K562 (cell line): Measurements from ENCODE around the gene IL25. TPM values are rescaled to one million over a fixed set of nuclear protein-coding genes. Genes with fewer than 3 reads are reported as not detected.

Experiments used
- ATAC-seq: fragments of 200-7000 bp; cut with Tn5 transposase; 3 replicates; pipeline ENCODE4 v1.9.1; 2020; ENCODE audit warnings: moderate library complexity
- BruUV-seq: library from RNA; stranded (reverse); fragments of 400-500 nt; replicated peaks from 2 replicates; lab custom pipeline; 2021; lab: Mats Ljungman, UMichigan
- CTCF ChIA-PET: fragments of 300-600 bp; formaldehyde crosslinking; extraction: SDS; loops from one replicate; lab custom pipeline; 2021; ENCODE audit warnings: low intra/inter-chr PET ratio; lab: Yijun Ruan, JAX
- POLR2A ChIA-PET: fragments of 300-600, 350-650 bp; sonication (Branson Sonifier 250); formaldehyde crosslinking; extraction: SDS; loops from one replicate; lab custom pipeline; 2021; ENCODE audit warnings: antibody characterized with exemption, inconsistent platforms; lab: Yijun Ruan, JAX
- DNase-seq, 4 experiments: peaks; one replicate each; pipeline versions ENCODE4 v3.0.0 to v3.0.0-alpha.2; 2011 to 2018; ENCODE audit warnings: low spot score in 3 of 4, mixed read lengths in 3 of 4; ENCODE audit errors: extremely low read depth in 1 of 4
- FAIRE-seq: peaks from 2 replicates; lab custom pipeline; 2011; peaks lifted over from hg19 to GRCh38; lab: Jason Lieb, UNC
- H2AFZ ChIP-seq: 2 replicates; pipeline ENCODE4 v1.6.0; 2011; ENCODE audit warnings: low read depth, low read length, control low read depth, inconsistent platforms
- H3K27ac ChIP-seq: fragments of 200-600 bp; 3 replicates; pipeline ENCODE4 v1.8.0; 2011; ENCODE audit warnings: low read depth, mild to moderate bottlenecking, control low read depth, inconsistent platforms, low read length, moderate library complexity, mixed read lengths; ENCODE audit errors: extremely low read depth
- H3K27me3 ChIP-seq, 2 experiments: fragments of 300-600 bp in 1 of 2; 2 replicates in 1 of 2; 3 replicates in 1 of 2; pipeline versions ENCODE4 v1.6.0 to v1.8.0; 2011; ENCODE audit warnings: inconsistent platforms in 2 of 2, low read length in 2 of 2, mild to moderate bottlenecking in 1 of 2, mixed read lengths in 1 of 2, moderate library complexity in 1 of 2; ENCODE audit not compliant: control insufficient read depth in 2 of 2, insufficient read depth in 2 of 2
- H3K36me3 ChIP-seq: fragments of 300-600 bp; 3 replicates; pipeline ENCODE4 v1.8.0; 2011; ENCODE audit warnings: mild to moderate bottlenecking, low read length, inconsistent platforms; ENCODE audit not compliant: control insufficient read depth, insufficient read depth
- H3K4me1 ChIP-seq, 2 experiments: fragments of 200-600 bp in 1 of 2; replicated peaks in 1 of 2; 2 replicates in 1 of 2; 3 replicates in 1 of 2; pipeline versions ENCODE4 v1.5.1 to v1.8.0; 2011; ENCODE audit warnings: inconsistent platforms in 2 of 2, low read length in 2 of 2, mild to moderate bottlenecking in 1 of 2, mixed read lengths in 1 of 2, moderate library complexity in 1 of 2; ENCODE audit not compliant: control insufficient read depth in 2 of 2, insufficient read depth in 2 of 2
- H3K4me2 ChIP-seq: 2 replicates; pipeline ENCODE4 v1.6.1; 2011; ENCODE audit warnings: low read length, control low read depth, inconsistent platforms, mixed read lengths; ENCODE audit not compliant: insufficient read depth
- H3K4me3 ChIP-seq: fragments of 200-600 bp; sonication (generic), shearing (Covaris generic); 2 replicates; pipeline ENCODE4 v1.5.1; 2016; ENCODE audit warnings: control low read depth, inconsistent platforms
- H3K79me2 ChIP-seq: fragments of 200-600 bp; 3 replicates; pipeline ENCODE4 v1.8.0; 2011; ENCODE audit warnings: low read length, inconsistent platforms; ENCODE audit not compliant: control insufficient read depth, insufficient read depth
- H3K9ac ChIP-seq, 2 experiments: 2 replicates each; pipeline versions ENCODE4 v1.6.0 to v1.6.1; 2011; ENCODE audit warnings: low read depth in 2 of 2, low read length in 2 of 2, control low read depth in 1 of 2, inconsistent platforms in 1 of 2, mild to moderate bottlenecking in 1 of 2, mixed read lengths in 1 of 2; ENCODE audit not compliant: insufficient read depth in 1 of 2
- H3K9me1 ChIP-seq: one replicate; pipeline ENCODE4 v1.6.0; 2011; ENCODE audit warnings: inconsistent platforms, mild to moderate bottlenecking, low read length, moderate library complexity; ENCODE audit not compliant: control insufficient read depth, insufficient read depth
- H3K9me3 ChIP-seq: replicated peaks from 2 replicates; pipeline ENCODE4 v1.5.1; 2011; ENCODE audit warnings: low read depth, low read length, inconsistent platforms; ENCODE audit not compliant: control insufficient read depth, insufficient read depth
- H4K20me1 ChIP-seq: replicated peaks from 2 replicates; pipeline ENCODE4 v1.6.1; 2011; ENCODE audit warnings: low read length, inconsistent platforms, mixed read lengths; ENCODE audit not compliant: control insufficient read depth, insufficient read depth
- CBFA2T3 ChIP-seq: fragments of 450-650 bp; IDR thresholded peaks from 2 replicates; pipeline ENCODE4 v1.6.1; 2017
- CTBP1 ChIP-seq: fragments of 450-650 bp; IDR thresholded peaks from 2 replicates; pipeline ENCODE4 v1.6.1; 2016; ENCODE audit warnings: borderline replicate concordance
- DPF2 ChIP-seq: fragments of 450-650 bp; IDR thresholded peaks from 2 replicates; pipeline ENCODE4 v1.6.1; 2016
- FOXK2 ChIP-seq, 2 experiments: fragments of 450-650 bp; IDR thresholded peaks in 1 of 2; conservative IDR thresholded peaks in 1 of 2; 2 replicates each; pipeline ENCODE4 v1.6.1; 2016; ENCODE audit warnings: low read depth in 2 of 2, mild to moderate bottlenecking in 1 of 2
- MEIS2 ChIP-seq: fragments of 450-650 bp; IDR thresholded peaks from 2 replicates; pipeline ENCODE4 v1.6.1; 2014; ENCODE audit warnings: mild to moderate bottlenecking; ENCODE audit not compliant: partially characterized antibody
- PKNOX1 ChIP-seq: fragments of 450-650 bp; IDR thresholded peaks from 2 replicates; pipeline ENCODE4 v1.6.1; 2016
- SREBF1 ChIP-seq: fragments of 150-350 bp; IDR thresholded peaks from 2 replicates; pipeline ENCODE4 v1.6.1; 2014; ENCODE audit warnings: antibody characterized with exemption, low read depth, low read length, borderline replicate concordance
- TBL1XR1 ChIP-seq, 2 experiments: IDR thresholded peaks; 2 replicates each; pipeline ENCODE4 v1.6.1; 2012; ENCODE audit warnings: improper control_type of control experiment in 2 of 2, low read length in 2 of 2, mild to moderate bottlenecking in 1 of 2
- TEAD4 ChIP-seq, 2 experiments: sonication (generic) in 1 of 2; formaldehyde crosslinking in 1 of 2; IDR thresholded peaks; 2 replicates each; pipeline versions ENCODE4 v1.6.1 to v1.8.0; 2012 to 2022; ENCODE audit warnings: borderline replicate concordance in 1 of 2, inconsistent platforms in 1 of 2, low read length in 1 of 2, mild to moderate bottlenecking in 1 of 2, missing genetic modification reagents in 1 of 2
- USF1 ChIP-seq: sonication (generic); formaldehyde crosslinking; IDR thresholded peaks from 2 replicates; pipeline ENCODE4 v1.9.0; 2022; ENCODE audit warnings: mild to moderate bottlenecking, missing genetic modification reagents
- WGBS: fragments of 100-300 bp; shearing (Covaris generic); methylation state at CpG from one replicate; pipeline ENCODE4 v1.1.6; 2016; ENCODE audit warnings: low coverage, mixed read lengths; ENCODE audit not compliant: insufficient coverage; ENCODE audit errors: missing lambda C conversion rate; 5-methylcytosine and 5-hydroxymethylcytosine counted together
- in situ Hi-C: fragments of 300-500 bp; cut with MboI; formaldehyde crosslinking; loops from 4 replicates; pipeline ENCODE4 v1.15.0; 2018; ENCODE audit warnings: inconsistent platforms, mixed read lengths
- intact Hi-C: fragments of 100-400 bp; cut with micrococcal nuclease; formaldehyde crosslinking; loops from 2 replicates; pipeline ENCODE4 v1.14.2; 2022
- polyA plus RNA-seq, 8 experiments: library from polyadenylated mRNA; depleted of rRNA in 4 of 8; stranded (reverse) in 5 of 8; unstranded in 3 of 8; fragments of >200 nt; fragmentation: Nextera tagmentation in 2 of 8; fragmentation: Illumina TruSeq in 1 of 8; extraction: Ambion mirVana in 2 of 8; extraction: Trizol in 1 of 8; gene quantifications; 2 replicates each; pipeline versions ENCODE4 v1.2.1 to v1.2.3, GENCODE V29; 2011 to 2014; ENCODE audit warnings: inconsistent platforms in 1 of 8, missing spikeins in 1 of 8
- total RNA-seq, 7 experiments: library from RNA; depleted of rRNA in 6 of 7; stranded (reverse); fragments of >200 nt in 6 of 7; fragmentation: Illumina TruSeq in 2 of 7; extraction: Trizol in 2 of 7; gene quantifications; 2 replicates each; pipeline versions ENCODE4 v1.2.1 to v1.2.3, GENCODE V29; 2011 to 2021; ENCODE audit warnings: low replicate concordance in 1 of 7

Gene IL25
- total and polyA plus RNA-seq, 9 of the 15 experiments (the other 6 are each of a cell fraction or from before 2014, with no cell fraction given), result not detected

GRCh38 chr14:23344481-23344880 lies 28.1 kb upstream of the IL25 start (continued):
- no peak for TF ChIP-seq USF1 (CRISPR knock-in tag)

- FAIRE-seq (peak; percentile 95), ATAC-seq (peak; percentile 96), DNase-seq (peak; percentile 60 to 75 (median 68))
- Histone ChIP-seq H3K9ac (peak overlapping the region; percentile 22 to 74; a peak in 3 of 4 replicates), H3K4me2 (peak overlapping the region; percentile 72), H4K20me1 (no peaks in the 10 kb centered on the region), H2AFZ (peak overlapping the region; percentile 85), H3K9me1 (no peaks in the 10 kb centered on the region), H3K79me2 (no peaks in the 10 kb centered on the region), H3K4me3 (no peak overlapping the region), H3K9me3 (no peaks in the 10 kb centered on the region), H3K4me1 (peaks cover 11 to 16% of the 10 kb centered on the region in 2 experiments; a peak in 4 of 5 replicates), H3K36me3 (no peaks in the 10 kb centered on the region), H3K27ac (peak overlapping the region; percentile 48; the same call in 1 of the 3 replicates), H3K27me3 (peaks cover under 1 to 3% of the 10 kb centered on the region in 2 experiments; a peak in 1 of 5 replicates)
- ChIA-PET POLR2A (interaction anchor here (0.6 to 1.6 kb wide), 6 partner anchors 8 to 69 kb away, joined by 3 to 11 read pairs (median 3); partner anchors contain the start of gene PABPN1), CTCF (no interaction called here)
- intact Hi-C loops, result no loop called here
- 19% methylated on average over 6 of the region's 13 CpGs for WGBS
- in situ Hi-C loops, result no loop called here
- BruUV-seq, result no TSS peak
- TF ChIP-seq PKNOX1 (peak; percentile 53; the same call in 1 of the 2 replicates), CTBP1 (peak; percentile 23; the same call in 1 of the 2 replicates), CBFA2T3 (peak; percentile 45), SREBF1 (no peak), DPF2 (0 out of 2 replicates have a peak, but pooled peaks have one; percentile 24), FOXK2 (conservative IDR thresholded peaks at IDR 0.05 in 1 of 2, IDR thresholded peaks at IDR 0.05 in 1 of 2; ENCODE audit: low read depth in 2 of 2) (0 out of 4 replicates have a peak, but pooled peaks of 1 of the 2 experiments have one; percentile 31), TEAD4 (IDR thresholded peaks at IDR 0.05; ENCODE audit: low read length) (peak; percentile 43; the same call in 1 of the 2 replicates), TEAD4 (CRISPR knock-in tag; IDR thresholded peaks at IDR 0.05; ENCODE audit: borderline replicate concordance) (no peak), MEIS2 (peak; percentile 45), TBL1XR1 (IDR thresholded peaks at IDR 0.05; ENCODE audit: low read length in 2 of 2) (no peak)
These were observed 26.5 kb upstream of the IL25 start for GRCh38 chr14:23345987-23346692.
